HG02571 (cell line): ENCODE results near the gene ATP13A5.

ENCODE experiments used
- ATAC-seq: cut with Tn5 transposase; IDR thresholded peaks from one replicate; pipeline ENCODE4 v1.9.1; 2021; ENCODE audit warnings: mild to moderate bottlenecking, moderate library complexity; ENCODE audit not compliant: unreplicated experiment

ATP13A5 gene

DNA sequence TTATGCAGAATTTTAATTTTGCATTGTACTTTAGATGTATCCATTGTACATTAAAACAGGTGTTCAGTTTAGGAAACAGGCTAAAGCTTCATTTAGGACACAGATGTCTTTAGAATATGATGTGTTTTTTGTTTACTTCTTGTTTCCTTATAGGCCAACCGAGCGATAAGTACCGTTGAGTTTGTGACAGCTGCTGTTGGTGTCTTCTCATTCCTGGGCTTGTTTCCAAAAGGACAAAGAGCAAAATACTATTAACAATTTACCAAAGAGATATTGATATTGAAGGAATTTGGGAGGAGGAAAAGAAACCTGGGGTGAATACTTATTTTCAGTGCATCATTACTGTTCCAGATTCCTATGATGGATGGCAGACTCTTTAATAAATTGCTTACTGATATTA lies 108.1 kb downstream of the ATP13A5 start:
- ATAC-seq = no peak

DNA sequence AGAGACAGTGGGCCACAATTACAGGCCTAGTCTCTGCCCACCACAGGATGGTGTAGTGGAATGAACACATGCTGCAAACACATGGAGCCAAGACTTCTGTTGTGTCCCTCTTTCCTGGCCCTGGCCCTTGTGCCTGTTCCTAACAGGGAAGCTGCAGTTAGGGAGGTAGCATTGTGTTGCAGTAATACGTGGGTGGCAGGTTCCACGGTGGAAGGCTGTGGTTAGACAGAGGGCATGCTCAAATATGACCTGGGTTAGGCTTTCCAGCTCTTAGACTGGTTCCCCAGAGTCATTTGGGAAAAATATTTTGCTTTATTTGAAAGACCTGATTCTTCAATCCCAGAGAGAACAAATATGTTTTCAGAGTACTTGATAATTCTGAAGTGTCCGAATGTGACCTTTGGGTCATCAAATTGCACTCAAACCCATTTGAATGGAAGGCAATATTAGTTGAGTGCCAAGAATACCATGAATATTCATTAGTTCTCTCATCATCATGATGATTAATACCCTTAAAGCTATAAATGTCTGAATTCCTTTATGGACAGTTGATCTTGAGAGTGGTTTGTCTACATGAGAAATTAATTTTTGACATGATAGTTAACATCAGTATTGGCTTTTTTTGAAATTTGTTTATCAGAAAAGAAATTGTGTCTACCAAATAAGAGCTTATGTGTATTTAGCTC lies 109.1 kb downstream of the ATP13A5 start:
- ATAC-seq = no peak

DNA sequence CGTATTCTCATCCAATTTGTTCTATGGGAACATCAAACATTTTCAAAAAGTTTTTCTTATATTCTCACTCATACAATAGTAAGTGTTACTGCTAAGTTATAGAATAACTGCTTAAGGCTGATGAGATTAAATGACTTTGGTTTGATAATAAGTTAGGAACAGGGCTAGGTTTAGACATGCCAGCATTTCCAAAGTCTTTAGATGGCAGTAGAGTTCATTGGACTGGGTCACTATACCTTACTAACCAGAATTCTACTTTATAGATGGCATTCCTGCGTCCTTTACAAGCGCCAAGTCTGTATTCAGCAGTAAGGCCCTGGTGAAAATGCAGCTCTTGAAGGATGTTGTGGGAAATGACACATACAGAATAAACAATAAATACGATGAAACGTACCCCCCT lies 115.8 kb downstream of the ATP13A5 start:
- ATAC-seq = no peak

DNA sequence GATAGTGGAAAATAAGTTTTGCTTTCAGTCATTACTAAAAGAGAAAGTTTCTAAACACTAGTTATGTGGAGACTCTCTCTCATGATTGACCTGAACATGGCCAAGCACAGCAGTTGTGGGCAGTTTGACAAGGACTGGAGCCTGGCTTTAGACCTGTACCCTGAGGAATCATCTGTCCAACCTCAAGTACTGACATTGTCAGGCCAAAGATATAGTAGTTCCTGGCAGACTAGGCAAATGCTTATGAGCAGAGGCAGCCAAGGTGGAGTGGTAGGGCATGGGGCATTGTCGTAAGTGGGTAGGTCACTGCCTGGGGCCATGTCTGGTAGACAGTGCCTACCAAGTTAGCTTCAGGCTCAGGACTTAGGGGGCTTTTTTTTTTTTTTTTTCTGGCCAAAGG lies 116.6 kb downstream of the ATP13A5 start:
- ATAC-seq = no peak

DNA sequence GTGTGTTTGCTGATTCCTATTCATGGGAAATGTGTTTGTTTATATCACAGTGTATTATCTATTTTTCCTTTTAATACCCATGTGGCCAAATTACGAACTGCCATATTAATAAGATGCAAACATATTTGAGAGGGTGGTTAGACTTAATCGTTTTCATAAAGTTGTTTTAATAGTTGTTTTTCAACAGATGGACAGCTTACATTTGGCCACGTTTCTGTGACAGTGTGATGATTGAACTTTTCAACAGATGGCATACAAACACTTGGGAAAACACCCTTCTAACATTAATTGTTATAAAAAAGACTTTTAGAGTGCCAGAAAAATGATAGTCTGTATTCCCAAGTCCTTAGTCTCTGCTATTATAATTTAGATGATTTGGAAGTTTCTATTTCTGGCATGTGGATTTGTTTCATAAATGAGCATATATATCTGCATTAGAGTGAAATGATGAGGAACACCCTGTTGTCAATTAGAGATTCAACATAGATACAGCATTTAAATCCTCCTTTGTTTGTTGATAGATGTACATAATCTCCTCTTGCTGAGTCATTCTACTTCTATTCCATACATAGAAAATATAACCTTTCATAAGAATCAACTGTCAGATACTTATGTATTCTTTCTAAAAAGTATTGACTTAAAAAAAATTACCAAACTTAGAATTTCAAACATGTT lies 124.4 kb downstream of the ATP13A5 start:
- ATAC-seq = no peak

DNA sequence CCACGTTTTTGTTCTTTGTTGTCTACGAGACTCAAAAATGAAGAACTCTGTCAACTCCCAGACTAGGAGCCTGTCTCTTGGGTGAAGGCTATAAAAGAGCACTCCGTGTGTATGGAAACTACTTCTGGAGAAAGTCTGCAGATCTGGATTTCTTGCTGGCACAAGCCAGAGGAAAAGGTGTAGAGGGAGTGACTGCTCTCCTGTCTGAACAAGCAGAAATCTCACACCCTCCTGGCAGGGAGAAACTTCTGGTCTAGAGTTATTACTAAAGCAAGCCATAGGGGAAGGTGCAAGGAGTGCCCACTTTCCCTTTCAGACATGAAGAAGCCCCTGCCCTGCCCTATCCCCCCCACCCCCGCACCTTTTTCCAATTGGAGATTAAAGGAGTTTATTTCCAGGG lies 128.1 kb downstream of the ATP13A5 start:
- no peak for ATAC-seq

DNA sequence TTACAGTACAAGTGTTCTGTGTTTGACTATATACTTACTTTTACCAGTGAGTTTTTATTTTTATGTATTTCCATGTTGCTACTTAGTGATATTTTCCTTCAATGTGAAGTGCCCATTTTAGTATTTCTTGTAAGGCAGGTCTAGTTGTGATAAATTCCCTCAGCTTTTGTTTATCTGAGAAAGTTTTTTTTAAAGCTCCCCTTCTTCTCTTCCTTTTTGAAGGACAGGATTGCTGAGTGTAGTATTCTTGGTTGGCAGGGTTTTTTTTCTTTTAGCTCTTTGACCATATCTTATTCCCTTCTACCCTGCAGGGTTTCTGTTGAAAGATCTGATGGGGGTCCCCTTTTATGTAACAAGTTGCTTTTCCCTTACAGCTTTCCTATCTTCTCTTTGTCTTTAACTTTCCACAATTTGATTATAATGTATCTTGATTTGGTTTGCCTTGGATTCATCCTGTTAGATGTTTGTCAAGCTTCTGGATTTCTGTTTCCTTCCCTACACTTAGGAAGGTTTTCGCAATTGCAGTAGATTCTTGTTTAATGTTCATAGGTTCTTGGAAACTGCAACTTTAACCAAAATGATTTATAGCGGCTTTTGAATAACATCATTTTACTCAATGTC lies 129.6 kb downstream of the ATP13A5 start:
- no peak for ATAC-seq

DNA sequence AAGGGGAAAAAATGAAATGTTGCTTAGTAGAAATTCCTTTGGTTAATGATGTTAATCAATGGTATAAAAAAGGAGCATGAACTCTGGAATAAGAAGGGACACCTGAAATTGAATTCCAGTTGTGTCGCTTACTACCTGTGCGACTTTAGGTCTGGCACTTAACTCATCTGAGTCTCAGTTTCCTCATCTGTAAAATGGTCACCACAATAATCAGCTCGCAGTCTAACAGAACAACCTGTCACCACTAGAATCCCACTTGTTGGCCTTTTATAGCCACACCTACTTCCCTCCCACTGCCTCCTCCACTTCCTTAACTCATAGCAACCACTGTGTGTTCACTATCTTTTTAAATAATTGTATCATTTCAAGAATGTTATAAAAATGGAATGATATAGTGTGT lies 135.0 kb downstream of the ATP13A5 start:
- ATAC-seq = no peak

DNA sequence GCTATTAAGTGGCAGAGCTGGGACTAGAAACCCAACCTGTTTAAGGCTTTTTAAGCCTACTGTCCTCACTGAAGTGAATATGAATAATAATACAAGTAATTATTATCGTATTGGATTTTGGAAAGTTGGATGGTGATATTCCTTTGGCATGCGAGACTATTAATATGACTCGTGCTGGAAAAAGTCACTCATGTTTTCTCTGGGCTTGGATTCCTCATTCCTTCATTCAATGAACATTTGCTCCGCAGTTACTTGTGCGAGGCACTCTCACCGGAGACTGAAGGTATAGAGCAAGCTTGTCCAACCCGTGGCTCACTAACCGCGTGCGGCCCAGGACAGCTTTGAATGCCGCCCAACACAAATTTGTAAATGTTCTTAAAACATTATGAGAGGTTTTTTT lies 136.8 kb downstream of the ATP13A5 start:
- no peak for ATAC-seq

DNA sequence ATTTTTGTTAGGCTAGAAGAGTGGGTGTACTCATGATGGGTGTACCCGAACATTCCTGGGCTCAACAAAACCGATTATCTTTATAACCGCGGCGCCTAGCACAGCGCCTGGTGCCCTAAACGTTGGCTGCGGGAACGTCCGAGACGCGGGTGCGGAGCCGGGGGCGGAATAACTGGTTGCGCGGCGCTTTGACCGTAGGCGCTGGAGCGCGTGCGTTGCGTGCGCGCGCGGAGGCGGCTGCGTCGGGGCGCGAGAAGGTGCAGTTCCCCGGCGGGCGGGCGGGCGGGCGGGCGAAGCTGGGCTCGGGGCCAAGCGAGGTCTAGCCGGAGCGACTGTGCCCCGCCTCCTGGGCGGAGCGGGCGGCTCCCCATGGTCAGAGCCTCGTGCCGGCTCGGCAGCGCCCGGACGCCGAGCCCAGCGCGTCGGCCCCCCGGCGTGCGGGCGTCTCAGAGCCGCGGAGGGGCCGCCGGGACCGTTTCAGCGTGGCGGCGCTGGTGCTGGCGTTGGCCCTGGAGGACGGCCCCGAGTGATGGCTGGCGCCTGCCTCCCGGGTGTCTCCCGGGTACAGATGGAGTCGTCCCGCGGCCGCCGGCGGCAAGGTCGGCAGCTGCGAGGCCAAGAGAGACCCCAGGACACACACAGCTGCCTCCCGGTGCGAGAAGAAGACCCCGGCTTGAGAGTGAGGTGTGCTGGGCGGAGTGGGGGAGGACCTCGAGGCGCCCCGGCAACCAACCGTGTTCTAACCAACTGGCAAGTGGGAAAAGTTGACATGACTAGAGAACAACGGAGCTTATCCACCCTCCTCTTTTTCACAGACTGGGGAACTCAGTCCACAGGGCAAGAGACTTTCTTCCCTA lies 137.5 kb downstream of the ATP13A5 start, which contains the start of gene PLAAT1:
TSS of gene PLAAT1 (plus strand) at position 373 of the 857 bp plus-strand sequence. CDS start 14,429 bp downstream, outside the sequence.
- no peak for ATAC-seq

DNA sequence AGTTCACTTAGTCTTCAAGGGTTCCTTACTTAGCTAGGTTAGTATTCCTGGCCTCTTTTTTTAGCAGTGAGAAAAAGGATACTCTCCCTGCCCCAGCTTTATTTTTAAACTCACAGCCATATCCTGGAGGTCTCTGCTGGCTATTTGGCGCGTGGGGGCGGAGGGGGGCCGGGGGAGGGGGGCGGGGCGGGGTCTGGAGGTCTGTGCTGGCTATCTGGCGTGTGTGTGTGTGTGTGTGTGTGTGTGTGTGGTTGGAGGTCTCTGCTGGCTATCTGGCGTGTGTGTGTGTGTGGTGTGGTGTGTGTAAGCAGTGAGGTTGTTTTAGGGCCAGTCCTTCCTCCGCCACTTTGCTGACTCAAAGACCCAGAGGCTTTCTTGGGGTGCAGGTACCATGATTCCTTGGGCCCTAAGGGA lies 138.1 kb downstream of the ATP13A5 start:
- no peak for ATAC-seq

DNA sequence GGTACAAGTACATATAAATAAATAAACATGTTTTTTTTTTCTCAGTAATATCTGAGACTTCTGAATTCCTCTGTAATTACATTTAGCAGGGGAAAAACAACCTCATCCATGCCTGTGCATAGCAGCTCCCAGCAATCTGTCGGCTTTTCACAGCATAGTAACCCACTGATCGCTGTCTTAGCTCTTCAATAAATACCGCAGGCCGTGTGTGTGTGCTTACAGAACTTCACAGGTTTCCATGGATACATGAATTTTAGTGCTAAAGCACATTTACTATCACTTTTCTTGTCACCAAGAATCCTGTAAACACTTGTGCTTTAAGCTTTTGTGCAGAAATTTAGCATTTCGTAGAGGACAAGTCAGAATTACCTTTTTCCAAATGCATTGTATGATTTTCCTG lies 141.5 kb downstream of the ATP13A5 start:
- ATAC-seq = no peak

DNA sequence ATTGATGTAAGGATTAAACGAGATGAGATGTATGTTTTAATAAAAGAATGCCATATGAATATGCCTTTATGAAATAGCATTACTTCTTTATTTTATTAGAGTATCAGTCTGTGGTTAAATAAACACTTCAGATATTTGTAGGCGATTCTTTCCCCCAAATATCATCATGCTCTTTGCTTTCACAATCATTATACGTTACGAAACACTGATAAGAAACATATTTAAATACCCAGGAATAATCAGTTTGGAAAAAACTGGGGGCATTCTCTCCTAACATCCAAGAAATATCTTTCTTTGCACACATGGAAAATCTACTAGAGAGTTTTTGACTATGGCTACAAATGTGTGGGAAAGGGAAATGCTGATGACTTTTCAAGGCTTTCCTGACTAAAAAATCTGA lies 142.0 kb downstream of the ATP13A5 start:
- ATAC-seq = no peak

DNA sequence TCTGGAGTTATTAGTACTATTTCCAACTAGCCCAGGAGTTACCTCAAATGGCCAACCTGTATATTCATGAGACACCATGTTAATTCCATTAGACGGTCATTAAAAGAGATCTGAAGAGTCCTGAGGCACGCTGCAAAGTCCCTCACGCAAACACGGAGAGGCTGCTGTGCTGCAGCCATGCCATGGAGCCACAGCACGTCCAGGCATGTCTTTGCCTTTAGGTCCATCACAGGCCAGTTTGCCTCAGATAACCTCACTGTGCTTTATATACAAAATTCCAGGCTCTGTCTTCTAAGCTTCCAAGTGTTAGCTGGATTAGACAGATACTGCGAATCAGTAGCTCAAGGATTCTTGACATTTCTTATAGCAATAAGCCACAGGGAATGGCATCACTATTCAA lies 147.4 kb downstream of the ATP13A5 start:
- no peak for ATAC-seq

DNA sequence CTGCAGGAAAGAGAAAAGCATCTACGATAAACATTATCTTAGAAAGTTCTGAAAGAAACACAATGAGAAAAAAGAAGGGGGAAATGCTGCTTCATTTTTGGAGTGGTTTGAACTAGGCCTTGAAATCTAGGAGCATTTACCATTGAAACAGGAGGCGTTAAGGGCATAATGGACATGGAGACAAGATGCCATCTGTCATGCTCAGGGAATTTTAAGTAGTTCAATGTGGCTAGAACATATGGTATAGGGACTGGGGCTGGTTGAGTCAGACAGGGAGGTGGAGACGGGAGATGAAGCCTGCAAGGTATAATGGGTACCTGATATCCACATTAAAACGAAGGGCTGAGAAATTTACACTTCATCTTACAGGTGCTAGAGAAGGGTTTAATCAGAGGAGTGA lies 147.9 kb downstream of the ATP13A5 start:
- ATAC-seq = no peak

DNA sequence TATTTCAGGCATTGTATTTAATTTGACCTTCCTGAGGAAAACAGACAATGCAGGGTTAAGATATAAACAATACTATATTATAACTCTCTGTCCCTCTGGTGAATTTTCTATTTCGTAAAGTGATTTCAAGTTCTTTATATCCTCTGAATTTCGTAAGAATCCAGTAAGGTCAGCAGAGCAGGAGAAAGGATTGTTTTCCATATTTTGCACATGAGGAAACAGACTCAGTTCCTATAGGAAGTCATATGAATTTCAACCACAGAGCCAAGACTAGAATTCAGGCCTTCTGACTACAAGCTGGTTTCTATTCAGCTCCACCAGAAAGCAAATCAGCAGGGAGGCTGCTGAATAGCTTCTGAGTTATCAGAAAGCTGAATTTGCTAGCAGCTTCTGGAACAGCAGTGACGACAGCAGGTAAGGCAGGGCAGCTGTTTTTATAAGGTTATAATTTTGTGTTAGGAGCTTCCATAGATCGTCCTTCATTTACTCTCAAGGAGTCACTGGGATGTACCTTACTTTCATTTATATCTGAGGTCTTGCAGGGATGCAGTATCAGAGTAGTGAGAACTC lies 148.6 kb downstream of the ATP13A5 start:
- ATAC-seq = no peak

DNA sequence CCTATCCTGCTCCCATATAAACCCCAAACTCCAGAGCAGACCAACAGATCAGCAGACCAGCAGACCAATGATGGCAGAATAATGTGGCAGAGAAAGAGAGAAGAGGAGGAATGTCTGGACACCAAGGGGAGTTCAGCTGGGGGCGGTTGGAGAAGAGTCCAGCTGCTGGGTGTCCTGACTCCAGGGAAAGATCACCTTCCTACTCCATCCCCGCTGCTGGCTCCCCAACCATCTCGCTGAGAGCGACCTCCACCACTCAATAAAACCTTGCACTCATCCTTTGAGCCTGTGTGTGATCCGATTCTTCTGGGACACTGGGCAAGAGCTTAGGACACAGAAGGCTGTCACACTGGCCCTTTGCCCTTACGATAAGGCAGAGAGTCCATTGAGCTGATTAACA lies 150.3 kb downstream of the ATP13A5 start:
- ATAC-seq = no peak

DNA sequence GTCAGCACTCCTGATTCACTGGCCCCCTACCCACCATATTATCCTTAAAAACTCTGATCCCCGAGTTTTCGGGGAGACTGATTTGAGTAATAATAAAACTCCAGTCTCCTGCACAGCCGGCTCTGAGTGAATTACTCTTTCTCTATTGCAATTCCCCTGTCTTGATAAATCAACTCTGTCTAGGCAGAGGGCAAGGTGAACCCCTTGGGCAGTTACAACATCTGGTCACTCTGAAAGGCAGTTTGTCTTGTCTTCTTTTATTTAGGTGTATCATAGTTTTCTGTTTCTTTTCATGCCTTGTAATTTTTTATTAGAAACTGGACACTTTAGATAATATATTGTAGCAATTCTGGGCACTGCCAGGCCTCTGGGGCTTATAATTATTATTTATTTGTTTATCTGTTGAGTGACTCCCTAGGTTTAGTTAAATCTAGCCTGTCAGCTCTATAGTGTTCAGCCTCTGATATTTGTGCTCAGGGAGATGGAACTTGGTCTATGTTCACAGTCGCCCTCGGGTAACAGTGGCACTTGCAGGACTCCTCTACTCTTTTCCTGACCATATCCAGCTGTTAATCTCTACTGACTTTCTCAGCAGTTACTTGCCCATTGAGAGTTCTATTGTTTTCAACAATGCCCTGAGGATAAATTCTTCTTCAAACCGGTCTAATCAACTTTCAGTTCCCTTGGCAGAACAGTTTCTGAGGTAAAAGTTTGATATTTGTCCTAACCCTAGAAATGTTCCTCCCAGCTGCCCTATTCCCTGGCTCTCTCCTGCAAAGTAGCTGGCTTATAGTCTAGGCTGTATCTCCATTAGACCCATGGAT lies 153.0 kb downstream of the ATP13A5 start:
- ATAC-seq = no peak
